HEK293T (cell line): ENCODE measurements around the gene HACD1.
A peak's percentile ranks its signal among the peaks of the same experiment; 100 is the strongest.

Experiments used
- CTCF ChIA-PET: fragments of 350-600 bp; formaldehyde crosslinking; extraction: SDS; loops from one replicate; lab custom pipeline; 2021; ENCODE audit warnings: antibody characterized with exemption, inconsistent platforms; lab: Yijun Ruan, JAX
- POLR2A ChIA-PET: fragments of 350-600 bp; formaldehyde crosslinking; extraction: SDS; loops from one replicate; lab custom pipeline; 2020; ENCODE audit warnings: antibody characterized with exemption, inconsistent platforms; lab: Yijun Ruan, JAX
- DNase-seq: peaks from one replicate; pipeline ENCODE4 v3.0.0; 2012; ENCODE audit warnings: mixed read lengths; ENCODE audit errors: extremely low spot score
- ARNT ChIP-seq: fragments of 450-650 bp; IDR thresholded peaks from 2 replicates; pipeline ENCODE4 v1.6.1; 2017; ENCODE audit warnings: mild to moderate bottlenecking
- BHLHE40 ChIP-seq: fragments of 450-650 bp; IDR thresholded peaks from 2 replicates; pipeline ENCODE4 v1.6.1; 2016; ENCODE audit warnings: mild to moderate bottlenecking, moderate library complexity, borderline replicate concordance
- CTBP1 ChIP-seq: fragments of 450-650 bp; IDR thresholded peaks from 2 replicates; pipeline ENCODE4 v1.6.1; 2016; ENCODE audit warnings: borderline replicate concordance
- ELF4 ChIP-seq: fragments of 450-650 bp; IDR thresholded peaks from 2 replicates; pipeline ENCODE4 v1.6.1; 2017; ENCODE audit warnings: antibody characterized with exemption
- FOXA1 ChIP-seq: fragments of 450-650 bp; IDR thresholded peaks from 2 replicates; pipeline ENCODE4 v1.6.1; 2016; ENCODE audit warnings: mild to moderate bottlenecking
- FOXK2 ChIP-seq: fragments of 450-650 bp; IDR thresholded peaks from 2 replicates; pipeline ENCODE4 v1.6.1; 2016; ENCODE audit warnings: mild to moderate bottlenecking
- FOXM1 ChIP-seq: fragments of 450-650 bp; IDR thresholded peaks from 2 replicates; pipeline ENCODE4 v1.6.1; 2017; ENCODE audit warnings: mild to moderate bottlenecking, borderline replicate concordance
- HDGF ChIP-seq: fragments of 450-650 bp; IDR thresholded peaks from 2 replicates; pipeline ENCODE4 v1.6.1; 2017; ENCODE audit warnings: antibody characterized with exemption, borderline replicate concordance
- L3MBTL2 ChIP-seq: fragments of 450-650 bp; conservative IDR thresholded peaks from 2 replicates; pipeline ENCODE4 v1.6.1; 2016; ENCODE audit warnings: mild to moderate bottlenecking
- LEF1 ChIP-seq: fragments of 450-650 bp; IDR thresholded peaks from 2 replicates; pipeline ENCODE4 v1.6.1; 2017; ENCODE audit warnings: mild to moderate bottlenecking, borderline replicate concordance
- NFRKB ChIP-seq: fragments of 450-650 bp; IDR thresholded peaks from 2 replicates; pipeline ENCODE4 v1.6.1; 2016; ENCODE audit warnings: mild to moderate bottlenecking, moderate library complexity
- PKNOX1 ChIP-seq: fragments of 450-650 bp; IDR thresholded peaks from 2 replicates; pipeline ENCODE4 v1.6.1; 2016
- SP1 ChIP-seq: fragments of 450-650 bp; IDR thresholded peaks from 2 replicates; pipeline ENCODE4 v1.6.1; 2017
- SUZ12 ChIP-seq: fragments of 450-650 bp; IDR thresholded peaks from 2 replicates; pipeline ENCODE4 v1.6.1; 2016; ENCODE audit warnings: mild to moderate bottlenecking
- TARDBP ChIP-seq: fragments of 450-650 bp; IDR thresholded peaks from 2 replicates; pipeline ENCODE4 v1.6.1; 2016
- ZNF384 ChIP-seq: fragments of 450-650 bp; IDR thresholded peaks from 2 replicates; pipeline ENCODE4 v1.6.1; 2016

HACD1 gene

GRCh38 chr10:17576768-17577167 lies 40.4 kb downstream of the HACD1 start:
- CTCF ChIA-PET = no interaction called here
- POLR2A ChIA-PET = no interaction called here
- DNase-seq = no peak
- TF ChIP-seq NFRKB (no peak), FOXA1 (no peak), SUZ12 (no peak), HDGF (no peak), TARDBP (no peak), SP1 (no peak), L3MBTL2 (no peak), LEF1 (no peak), ARNT (no peak), ZNF384 (no peak), FOXK2 (no peak), PKNOX1 (no peak), CTBP1 (no peak), FOXM1 (no peak), ELF4 (no peak), BHLHE40 (no peak)

- CTCF ChIA-PET = no interaction called here
These were observed 52.3 kb downstream of the HACD1 start for GRCh38 chr10:17564911-17565310.

GRCh38 chr10:17563452-17563851 lies 53.7 kb downstream of the HACD1 start:
- ChIA-PET POLR2A (no interaction called here), CTCF (no interaction called here)
- TF ChIP-seq SUZ12 = no peak
- no peak for TF ChIP-seq PKNOX1
- TF ChIP-seq NFRKB = no peak
- TF ChIP-seq CTBP1 = no peak
- TF ChIP-seq TARDBP = no peak
- no peak for TF ChIP-seq ELF4
- no peak for TF ChIP-seq FOXA1
- TF ChIP-seq HDGF = no peak
- no peak for TF ChIP-seq ARNT
- TF ChIP-seq ZNF384 = no peak
- no peak for TF ChIP-seq FOXM1
- no peak for TF ChIP-seq L3MBTL2
- DNase-seq = no peak

More at GRCh38 chr10:17564911-17565310, 52.3 kb downstream of the HACD1 start:
- POLR2A ChIA-PET = no interaction called here
- DNase-seq = no peak
- TF ChIP-seq PKNOX1 (no peak), FOXM1 (no peak), ELF4 (no peak), HDGF (no peak), ARNT (no peak), LEF1 (no peak), NFRKB (no peak), CTBP1 (no peak), SUZ12 (no peak), ZNF384 (no peak), L3MBTL2 (no peak), FOXK2 (no peak), SP1 (no peak), TARDBP (no peak)

- POLR2A ChIA-PET = no interaction called here
- TF ChIP-seq PKNOX1 = peak; percentile 77
- TF ChIP-seq TARDBP = no peak
- no peak for TF ChIP-seq HDGF
- peak; percentile 39 for DNase-seq
- CTCF ChIA-PET = no interaction called here
These were observed 54.6 kb downstream of the HACD1 start for GRCh38 chr10:17562614-17563013.

- DNase-seq = no peak
- ChIA-PET POLR2A (no interaction called here), CTCF (no interaction called here)
- TF ChIP-seq SP1 (no peak), NFRKB (no peak), LEF1 (no peak), ZNF384 (no peak), TARDBP (no peak), SUZ12 (no peak), FOXK2 (no peak), BHLHE40 (no peak), PKNOX1 (no peak), FOXA1 (no peak), ARNT (no peak), HDGF (no peak), ELF4 (no peak), CTBP1 (no peak), FOXM1 (no peak), L3MBTL2 (no peak)
These were observed 56.1 kb downstream of the HACD1 start for GRCh38 chr10:17561111-17561510.
